NCI-H2107 (cell line): ENCODE measurements around the gene RPE65.
"Not testable (repeated sequence)": the region's sequence is repeated elsewhere in the genome, so short reads cannot be mapped to it uniquely, and the experiment has no call there.

Experiments
- DNase-seq: peaks from one replicate; lab custom pipeline; 2025; lab: John Stamatoyannopoulos, UW

Gene RPE65

DNA sequence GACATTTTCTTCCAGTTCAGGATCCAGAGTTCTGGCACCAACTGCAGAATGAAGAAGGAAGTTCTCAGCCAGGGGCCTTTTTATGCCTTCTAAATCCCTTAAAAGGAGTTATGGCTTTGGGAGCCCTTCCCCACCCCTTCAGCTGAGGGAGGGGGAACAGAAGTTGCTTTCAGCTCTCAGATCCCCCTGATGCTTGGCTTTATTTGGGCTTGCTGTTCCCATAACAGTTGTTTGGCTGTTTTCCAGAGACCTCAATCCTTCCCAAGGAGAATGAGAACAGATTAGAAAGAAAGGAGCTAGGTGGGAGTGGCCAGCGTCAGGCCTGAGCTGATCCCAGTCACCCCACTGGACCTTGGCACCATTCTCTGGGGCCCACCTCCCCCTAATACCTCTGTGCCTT lies at the start of gene RPE65:
Gene RPE65, minus strand, starts transcription at position 54 of the 400 bp plus-strand sequence. Its CDS starts 49 bp downstream, at position 5.
- no peak for DNase-seq

DNA sequence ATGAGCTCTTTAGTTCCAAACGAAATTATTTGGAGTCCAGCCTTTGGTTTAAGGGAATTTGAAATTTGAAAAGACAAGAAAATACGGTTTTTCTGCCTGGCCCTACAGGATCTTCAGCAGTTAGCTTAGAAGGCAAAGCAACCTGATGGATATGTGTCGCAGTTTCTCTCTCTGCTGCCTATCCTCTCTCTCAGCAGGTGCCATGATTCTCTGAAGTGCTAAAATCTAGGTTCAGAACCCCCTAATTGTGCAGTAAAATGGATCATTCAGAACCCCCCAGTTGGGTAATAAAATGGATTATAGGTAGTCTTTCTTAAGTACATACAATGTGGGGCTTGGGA lies 47.6 kb upstream of the RPE65 start:
- no peak for DNase-seq

DNA sequence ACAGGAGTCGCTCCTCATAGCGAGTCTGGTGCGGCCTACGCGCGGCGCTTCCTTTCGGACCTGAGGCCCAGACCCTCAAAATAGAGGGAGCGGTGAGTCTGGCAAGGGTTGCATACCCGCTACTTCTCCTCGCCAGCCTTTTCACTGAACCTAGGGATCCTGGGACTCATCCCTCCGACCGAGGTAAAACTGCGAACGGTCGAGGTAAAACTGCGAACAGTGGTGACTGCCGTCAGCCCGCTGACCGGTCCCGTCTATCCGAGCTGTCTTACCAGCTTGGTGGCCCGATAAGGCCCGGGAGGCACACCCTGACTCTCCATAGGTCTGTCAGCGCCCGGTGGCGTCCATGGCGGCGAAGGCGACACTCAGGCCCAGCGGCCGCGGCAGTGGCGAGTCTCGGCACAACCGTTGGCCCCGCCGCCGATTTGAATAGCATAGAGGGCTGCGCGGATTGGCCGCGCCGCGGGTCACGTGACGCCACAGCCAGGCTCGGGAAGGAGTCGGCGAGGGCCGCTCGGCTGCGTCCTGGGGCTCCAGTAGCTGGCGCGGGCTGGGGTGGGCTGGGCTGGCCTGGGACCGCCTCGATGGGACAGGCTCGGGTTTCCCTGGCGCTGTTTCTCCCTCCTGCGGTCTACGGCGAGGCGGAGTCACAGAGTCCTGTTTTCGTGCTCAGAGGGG lies 47.1 kb upstream of the RPE65 start, which contains the start of gene DEPDC1:
Gene DEPDC1, minus strand, starts transcription at position 403 of the 678 bp plus-strand sequence. Its CDS starts 83 bp downstream, at position 320.
- peak; percentile 96 for DNase-seq

DNA sequence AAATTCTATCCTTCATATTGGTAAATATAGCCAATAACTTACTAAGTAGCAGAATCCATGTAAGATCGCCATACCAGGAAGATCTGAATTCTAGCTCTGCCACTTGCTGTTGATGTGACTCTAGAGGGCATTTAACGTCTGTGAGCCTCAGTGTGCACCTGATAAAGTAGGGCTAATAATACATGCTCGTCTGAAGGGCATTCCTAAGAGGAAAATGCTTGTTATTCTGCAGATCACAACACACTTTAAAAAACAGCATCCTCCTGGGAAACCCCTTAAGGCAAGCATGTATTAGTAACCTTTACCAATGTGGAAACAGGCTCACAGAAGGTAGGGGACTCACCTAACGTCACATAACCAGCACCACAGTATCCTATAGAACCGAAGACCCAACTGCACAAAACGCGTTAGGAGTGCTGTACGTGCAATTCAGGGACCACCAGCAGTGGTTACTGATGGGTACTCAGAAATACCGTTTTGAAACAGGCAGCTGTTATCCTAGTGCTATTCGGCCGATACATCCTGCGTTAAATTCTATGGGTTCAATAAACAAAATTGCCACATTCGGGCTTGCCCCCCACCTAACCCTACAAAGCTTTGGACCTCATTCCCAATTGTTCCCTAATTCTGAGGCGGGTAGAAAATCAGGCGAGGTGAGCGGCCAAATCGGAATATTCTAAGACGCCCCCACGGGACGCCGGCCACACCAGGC lies 46.4 kb upstream of the RPE65 start:
- no peak for DNase-seq

DNA sequence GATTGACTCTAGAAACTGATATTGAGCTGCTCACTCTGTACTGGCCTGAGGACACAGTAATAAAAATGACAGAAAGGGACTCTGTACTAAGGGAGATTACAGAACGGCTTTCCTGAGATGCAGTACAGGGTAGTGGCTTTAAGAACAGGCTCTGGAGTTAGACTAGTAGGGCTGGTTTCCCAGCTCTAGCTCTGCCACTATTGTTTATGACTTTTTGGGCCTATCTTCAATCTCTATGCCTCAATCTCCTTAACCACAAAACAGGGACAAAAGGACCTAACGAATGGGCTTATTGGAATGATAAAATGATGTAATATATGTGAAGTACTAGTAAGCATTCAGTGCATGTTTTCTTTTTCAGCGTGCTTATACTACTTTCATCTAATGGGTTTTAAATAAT lies 45.8 kb upstream of the RPE65 start:
- DNase-seq: no peak

DNA sequence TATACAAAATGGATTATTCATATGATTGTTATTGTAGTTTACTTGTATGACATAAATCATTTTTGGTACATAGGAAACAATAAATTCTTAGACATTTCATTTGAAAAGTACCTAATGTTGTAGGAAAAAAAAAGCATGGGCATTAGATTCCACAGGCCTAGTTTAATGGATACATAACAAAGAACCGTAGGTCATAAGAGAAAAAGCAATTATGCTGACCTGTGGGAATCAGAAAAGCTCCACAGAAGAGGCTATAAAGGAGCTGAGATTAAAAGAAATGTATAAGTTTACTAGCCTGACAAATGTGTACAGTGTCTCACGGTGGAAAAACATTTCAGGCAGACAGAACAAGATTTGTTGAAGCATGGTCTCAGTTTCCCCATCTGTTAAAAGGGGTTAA lies 43.4 kb upstream of the RPE65 start:
- no peak for DNase-seq

DNA sequence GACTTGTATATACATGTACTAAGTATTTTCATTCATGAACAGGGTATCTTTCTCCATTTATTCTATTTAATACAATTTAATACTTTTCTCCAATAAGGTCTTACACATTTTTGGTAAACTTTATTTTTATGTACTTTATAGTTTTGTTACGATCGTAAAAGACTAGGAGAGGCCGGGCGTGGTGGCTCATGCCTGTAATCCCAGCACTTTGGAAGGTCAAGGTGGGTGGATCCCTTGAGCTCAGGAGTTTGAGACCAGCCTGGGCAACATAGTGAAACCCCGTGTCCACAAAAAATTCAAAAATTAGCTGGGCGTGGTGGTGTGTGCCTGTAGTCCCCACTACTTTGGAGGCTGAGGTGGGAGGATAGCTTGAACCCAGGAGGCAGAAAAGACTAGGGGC lies 42.5 kb upstream of the RPE65 start:
- not testable (repeated sequence) for DNase-seq

DNA sequence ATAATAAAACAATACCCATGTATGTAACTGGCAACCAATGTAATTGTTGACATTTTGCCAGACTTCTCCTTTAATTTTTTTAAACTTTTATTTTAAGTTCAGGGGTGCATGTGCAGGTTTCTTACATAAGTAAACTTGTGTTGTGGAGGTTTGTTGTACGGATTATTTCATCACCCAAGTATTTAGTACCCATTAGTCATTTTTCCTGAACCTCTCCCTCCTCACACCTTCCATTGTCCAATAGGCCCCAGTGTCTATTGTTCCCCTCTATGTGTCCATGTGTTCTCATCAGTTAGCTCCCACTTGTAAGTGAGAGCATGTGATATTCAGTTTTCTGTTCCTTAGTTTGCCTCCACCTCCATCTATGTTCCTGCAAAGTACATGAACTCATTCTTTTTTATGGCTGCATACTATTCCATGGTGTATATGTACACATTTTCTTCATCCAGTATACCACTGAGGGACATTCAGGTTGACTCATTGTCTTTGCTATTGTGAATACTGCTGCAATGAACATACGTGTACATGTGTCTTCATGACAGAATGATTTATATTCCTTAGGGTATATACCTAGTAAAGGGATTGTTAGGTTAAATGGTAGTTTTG lies 40.4 kb upstream of the RPE65 start:
- DNase-seq: no peak

DNA sequence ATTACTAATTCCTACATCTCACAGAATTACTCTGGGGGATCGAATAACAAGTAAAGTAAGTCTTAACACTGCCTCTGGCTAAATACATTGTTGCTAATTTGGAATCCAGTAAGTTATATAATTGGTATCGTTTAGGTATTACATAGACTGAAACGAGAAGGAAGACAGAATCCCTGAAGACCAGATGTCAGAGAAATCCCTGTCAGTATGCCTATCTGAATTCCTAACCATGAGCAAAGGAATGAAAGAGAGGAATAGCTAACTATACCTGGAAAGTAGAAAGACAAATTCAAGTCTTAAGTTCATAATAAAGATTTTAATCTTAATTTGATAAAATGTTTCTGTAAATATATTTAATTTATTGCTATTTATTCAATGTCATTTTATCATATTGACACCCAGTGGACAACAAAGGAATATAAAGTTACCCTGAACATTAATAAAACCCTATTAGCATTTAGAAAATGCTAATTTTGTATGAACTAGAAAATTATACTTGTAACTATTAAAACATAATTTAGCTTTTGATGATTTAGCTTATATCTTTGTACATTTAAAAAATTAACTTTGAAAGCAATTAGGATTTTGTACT lies 35.8 kb upstream of the RPE65 start:
- no peak for DNase-seq

DNA sequence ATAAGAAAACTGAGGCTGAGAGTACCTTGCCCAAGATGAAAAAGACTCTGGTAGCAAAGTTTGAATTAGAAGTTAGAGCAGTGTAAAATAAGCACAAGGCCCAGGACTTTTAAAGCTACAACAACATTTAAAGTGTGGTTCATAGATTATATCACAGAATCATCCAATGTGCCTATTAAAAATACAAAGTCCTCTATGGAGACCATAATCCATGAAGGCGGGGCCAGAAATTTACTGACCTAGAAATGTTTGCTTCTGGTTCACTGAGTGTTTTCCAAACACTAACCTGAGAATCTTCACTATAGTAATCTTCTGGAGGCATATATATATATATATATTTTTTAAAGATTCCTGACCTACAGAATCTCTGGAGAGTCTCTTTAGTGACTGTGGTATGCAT lies 34.9 kb upstream of the RPE65 start:
- DNase-seq: no peak

DNA sequence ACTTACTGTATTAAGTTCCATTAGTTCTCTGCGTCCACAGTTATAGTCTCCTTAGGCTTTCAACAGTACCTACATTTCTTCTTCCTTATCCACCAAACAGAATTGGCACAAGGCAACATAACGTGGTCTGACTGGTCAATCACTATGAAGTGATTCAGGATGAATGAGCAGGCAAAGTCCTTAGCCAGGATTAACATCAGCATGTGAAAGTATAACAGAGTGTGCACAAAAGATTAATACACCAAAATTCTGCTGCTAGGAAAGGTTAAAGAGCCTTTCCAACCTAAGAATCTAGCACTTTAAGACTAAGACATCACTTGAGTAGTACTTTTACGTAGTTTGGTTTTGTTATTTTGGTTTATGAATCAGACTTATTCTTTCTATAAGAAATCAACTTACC lies 31.3 kb upstream of the RPE65 start:
- DNase-seq: no peak

DNA sequence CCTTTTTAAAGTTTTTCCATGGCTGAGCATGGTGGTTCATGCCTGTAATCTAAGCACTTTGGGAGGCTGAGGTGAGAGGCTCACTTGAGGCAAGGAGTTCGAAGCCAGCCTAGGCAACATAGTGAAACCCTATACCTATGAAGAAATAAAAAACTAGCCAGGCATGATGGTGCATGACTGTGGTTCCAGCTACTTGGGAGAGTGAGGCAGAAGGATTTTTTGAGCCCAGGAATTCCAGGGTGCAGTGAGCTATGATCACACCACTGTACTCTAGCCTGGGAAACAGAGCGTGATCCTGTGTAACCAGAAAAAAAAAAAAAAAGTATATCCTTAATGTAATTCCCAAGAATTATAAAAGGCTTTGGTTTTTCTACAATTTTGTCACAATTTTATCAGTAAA lies 29.7 kb upstream of the RPE65 start:
- DNase-seq: no peak

DNA sequence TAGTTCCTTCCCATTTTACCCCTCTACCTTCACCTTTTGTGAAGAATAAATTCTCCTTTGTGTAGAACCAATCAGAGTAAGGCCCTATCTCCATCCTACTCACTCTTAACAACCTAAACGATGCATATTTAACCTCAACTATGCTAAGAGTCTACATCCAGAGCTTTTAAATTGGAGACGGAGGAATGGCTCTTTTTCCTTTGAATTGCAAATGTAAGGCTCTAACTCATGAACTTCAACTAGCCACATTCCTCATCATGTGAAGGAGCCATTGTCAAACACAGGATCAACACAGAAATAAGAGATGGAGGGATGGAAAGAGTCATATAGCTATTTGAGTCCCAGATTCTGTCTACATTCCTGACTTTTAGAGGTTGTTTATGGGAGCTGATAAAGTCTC lies 28.9 kb upstream of the RPE65 start:
- no peak for DNase-seq

DNA sequence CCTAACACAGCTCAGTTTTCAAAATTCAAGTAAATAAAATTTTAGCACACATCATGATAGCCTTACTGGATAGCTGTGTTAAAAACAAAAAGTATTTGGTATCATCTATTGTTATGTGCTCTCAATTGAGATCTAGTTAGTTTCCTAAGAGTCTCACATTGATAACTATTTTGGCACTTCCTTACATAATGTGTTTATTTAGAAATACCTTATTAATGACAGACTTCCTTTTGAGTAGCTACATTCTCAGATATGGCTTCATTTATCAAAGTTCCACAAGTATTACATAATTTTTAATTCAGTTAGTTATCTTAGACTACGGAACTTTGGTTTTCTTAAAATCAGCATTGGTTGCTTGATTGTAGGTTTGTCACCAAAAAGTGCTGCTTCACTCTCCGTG lies 26.9 kb upstream of the RPE65 start:
- DNase-seq: not testable (repeated sequence)

DNA sequence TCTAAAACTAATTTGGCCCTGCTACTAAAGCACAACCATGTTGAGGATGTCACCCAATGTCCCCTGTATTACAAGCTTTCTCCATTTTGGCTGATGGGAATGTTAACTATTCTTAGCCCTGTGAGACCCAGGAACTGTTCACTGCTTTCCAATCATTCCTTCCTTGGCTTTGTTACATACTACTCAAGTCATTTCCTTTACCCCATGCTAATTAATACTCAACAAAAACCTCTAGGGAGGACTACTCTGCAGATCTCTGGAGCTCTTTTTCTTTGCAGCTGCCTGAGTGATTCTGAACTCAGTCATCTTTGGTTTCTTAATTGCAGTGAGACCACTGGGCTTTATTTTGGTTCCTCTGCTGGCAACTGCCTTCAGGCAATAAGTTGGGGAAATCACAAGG lies 23.3 kb upstream of the RPE65 start:
- no peak for DNase-seq

DNA sequence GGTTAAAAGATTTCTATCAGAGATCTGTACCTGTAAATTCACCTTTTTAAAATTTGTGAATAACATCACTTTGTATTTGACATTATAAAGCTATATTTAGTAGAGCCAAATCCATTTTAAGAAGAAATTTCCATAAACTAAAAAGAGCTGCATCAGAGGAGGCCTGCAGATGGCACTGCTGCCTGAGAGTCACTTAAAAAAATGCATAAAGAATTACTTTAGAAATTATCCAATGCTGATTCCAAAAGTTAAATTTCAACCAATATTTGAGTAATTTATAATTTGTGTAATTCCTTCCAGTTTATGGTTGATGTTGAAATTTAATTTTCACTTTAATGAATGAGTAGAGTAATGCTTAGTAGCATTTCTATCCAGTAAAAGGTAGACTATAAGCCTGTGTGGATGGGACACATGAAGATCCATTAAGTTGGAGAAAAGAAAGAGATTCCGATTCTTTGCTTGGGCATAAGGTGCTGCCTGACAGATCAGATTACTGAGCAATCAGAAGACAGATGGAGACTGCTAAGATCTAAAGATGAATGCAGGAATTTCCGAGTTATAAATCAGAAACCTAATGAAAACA lies 20.7 kb upstream of the RPE65 start:
- DNase-seq: no peak

DNA sequence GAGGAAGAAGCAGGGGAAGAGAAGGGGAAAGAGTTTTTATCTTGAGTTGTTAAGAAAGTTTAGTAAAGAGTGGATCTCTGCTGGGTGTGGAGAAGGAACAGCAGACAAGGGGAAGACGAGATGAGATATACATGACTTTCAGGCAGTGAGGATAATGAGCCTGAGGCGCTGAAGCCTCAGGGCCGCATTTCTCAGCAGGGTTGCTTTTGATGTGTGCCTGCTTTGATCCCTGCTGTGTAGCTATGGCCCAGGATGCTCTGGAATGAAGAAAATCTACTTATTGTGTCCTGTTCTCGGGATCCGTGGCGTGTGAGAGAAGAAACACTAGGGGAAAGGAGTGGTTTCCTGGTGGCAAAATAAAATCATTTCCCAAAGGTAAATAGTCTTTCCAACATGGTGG lies 15.1 kb upstream of the RPE65 start:
- DNase-seq: no peak

DNA sequence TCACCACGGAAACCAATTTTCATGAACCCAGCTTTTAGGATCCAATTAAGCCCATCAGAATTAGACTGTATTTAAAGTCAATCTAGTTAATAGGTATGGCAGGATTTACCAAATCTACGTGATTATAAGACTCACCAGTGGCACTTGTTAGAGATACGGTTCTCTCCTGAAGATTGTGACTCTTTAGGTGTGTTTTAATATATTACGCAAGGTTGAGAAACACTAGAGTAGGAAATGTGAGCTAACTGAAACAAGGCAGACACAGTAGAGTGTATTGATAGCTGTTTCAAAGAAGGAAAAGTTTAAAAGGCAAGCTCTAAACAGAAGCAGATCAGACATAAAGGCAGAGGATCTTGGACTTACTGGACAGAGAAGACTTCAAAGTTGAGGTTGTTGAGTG lies 11.2 kb upstream of the RPE65 start:
- DNase-seq: no peak

DNA sequence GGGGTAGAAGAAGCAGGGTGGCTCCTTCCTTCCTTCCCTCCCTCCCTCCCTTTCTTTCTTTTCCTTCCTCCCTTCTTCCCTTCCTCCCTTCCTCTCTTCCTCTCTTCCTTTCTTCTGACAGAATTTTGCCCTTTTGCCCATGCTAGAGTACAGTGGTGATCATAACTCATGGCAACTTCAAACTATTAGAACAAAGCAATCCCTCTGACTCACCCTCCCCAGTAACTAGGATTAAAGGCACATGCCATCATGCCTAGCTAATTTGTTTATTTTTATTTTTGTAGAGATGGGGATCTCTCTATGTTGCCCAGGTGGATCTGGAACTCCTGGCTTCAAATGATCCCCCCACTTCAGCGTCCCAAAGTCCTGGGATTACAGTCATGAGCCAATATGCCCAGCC lies 10.0 kb upstream of the RPE65 start:
- DNase-seq: no peak

DNA sequence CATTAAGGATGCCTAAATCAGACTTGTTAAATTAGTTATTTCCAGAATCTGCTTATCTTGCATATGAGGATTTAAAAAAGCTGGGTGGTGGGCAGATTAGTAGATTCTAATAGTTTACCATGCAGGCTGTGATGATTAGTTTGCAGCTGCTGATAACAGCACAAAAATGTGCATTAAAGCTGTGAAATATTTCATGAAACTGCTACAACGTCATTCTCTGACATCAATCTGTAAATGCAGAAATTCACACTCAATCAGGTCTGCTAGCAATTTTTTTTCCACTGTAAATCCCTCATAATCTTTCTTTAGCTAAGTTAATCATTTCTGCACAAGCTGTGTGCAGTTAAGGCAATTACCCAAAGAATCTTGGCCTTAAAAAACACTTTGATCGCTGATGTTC lies 9.3 kb upstream of the RPE65 start:
- DNase-seq: no peak

DNA sequence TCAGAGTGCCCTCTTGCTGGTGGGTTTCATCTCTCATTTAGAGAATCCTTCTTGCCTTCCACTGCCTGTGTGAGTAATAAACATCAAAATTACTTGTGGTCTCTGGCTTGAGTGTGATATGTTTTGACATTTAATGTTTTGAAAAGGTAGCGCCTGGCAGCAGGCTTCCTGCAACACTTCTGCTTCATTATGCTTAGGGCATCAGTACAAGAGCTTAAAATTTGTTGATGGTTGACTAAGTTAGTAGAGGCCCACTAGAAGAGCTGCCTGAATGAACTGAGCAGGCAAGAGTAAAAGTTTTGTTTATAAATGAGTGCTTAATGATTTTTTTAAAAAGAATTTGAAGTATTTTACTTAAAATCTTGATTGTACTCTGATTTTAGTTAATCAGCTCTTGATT lies 6.4 kb upstream of the RPE65 start:
- no peak for DNase-seq

DNA sequence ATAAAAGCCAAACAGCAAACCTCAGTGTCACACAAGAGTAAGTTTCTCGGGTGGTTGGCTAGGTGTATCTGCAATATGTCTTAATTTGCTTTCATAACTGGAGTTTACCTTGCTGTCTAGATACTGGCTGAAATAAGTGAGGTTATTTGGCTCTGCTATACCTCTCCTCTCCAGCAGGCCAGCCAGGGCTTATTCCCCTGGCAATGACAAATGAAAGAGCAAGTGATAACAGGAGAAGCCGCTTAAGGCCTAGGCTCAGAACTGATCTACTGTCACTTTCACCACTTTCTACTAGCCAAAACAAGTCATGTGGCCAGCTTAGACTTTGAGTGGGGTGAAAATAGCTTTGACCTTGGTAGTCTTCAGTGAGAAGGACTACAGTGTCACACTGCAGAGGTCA lies 4.8 kb upstream of the RPE65 start:
- DNase-seq: no peak
